Body of pancreas (tissue), 4 donors: Measurements from ENCODE around the gene RBM19.

Experiments used
- POLR2A ChIP-seq, 3 donors: fragments of 450-650 bp; IDR thresholded peaks; one replicate each; pipeline ENCODE4 v1.6.1; 2016; ENCODE audit warnings: antibody characterized with exemption in 3 of 3, mild to moderate bottlenecking in 2 of 3
- TF ChIP-seq, protein P1 (sequence below), 7 experiments: fragments of 450-650 bp in 4 of 7; fragments of 200-600 bp in 3 of 7; sonication (generic) in 3 of 7; IDR thresholded peaks; one replicate each; pipeline ENCODE4 v1.5.1; 2016 to 2019; ENCODE audit warnings: antibody characterized with exemption in 7 of 7

DNA sequence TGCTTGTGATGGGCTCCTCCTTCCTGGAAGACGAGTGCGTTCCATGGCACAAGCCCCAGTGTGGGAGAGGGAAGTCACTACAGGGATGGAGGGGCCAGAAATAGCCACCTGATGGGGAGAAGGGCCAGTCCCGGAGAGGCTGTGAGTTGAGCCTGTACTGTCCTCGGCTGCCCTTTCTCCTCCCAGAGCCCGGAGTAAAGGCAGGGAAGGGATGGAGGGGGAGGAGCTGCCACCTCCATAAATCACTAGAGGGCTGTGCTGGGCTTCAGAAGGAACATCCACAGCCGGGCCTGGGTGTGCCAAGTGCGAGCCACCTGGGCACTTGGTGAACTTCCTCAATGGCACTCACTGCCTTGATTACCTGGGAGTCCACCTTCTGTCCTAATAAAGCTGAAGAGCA, 110.1 kb downstream of the RBM19 start:
- TF ChIP-seq, protein P1, sequence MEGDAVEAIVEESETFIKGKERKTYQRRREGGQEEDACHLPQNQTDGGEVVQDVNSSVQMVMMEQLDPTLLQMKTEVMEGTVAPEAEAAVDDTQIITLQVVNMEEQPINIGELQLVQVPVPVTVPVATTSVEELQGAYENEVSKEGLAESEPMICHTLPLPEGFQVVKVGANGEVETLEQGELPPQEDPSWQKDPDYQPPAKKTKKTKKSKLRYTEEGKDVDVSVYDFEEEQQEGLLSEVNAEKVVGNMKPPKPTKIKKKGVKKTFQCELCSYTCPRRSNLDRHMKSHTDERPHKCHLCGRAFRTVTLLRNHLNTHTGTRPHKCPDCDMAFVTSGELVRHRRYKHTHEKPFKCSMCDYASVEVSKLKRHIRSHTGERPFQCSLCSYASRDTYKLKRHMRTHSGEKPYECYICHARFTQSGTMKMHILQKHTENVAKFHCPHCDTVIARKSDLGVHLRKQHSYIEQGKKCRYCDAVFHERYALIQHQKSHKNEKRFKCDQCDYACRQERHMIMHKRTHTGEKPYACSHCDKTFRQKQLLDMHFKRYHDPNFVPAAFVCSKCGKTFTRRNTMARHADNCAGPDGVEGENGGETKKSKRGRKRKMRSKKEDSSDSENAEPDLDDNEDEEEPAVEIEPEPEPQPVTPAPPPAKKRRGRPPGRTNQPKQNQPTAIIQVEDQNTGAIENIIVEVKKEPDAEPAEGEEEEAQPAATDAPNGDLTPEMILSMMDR (IDR thresholded peaks at IDR 0.05), result no peak
- TF ChIP-seq POLR2A (IDR thresholded peaks at IDR 0.05), result no peak
